GM21528 (cell line): ENCODE measurements around the gene OR2J1.
"Not testable (repeated sequence)": the region's sequence is repeated elsewhere in the genome, so short reads cannot be mapped to it uniquely, and the experiment has no call there.

Source experiments
- ATAC-seq: cut with Tn5 transposase; IDR thresholded peaks from one replicate; pipeline ENCODE4 v1.9.1; 2021; ENCODE audit warnings: mild to moderate bottlenecking, moderate library complexity; ENCODE audit not compliant: unreplicated experiment, low FRiP score

OR2J1 gene

DNA sequence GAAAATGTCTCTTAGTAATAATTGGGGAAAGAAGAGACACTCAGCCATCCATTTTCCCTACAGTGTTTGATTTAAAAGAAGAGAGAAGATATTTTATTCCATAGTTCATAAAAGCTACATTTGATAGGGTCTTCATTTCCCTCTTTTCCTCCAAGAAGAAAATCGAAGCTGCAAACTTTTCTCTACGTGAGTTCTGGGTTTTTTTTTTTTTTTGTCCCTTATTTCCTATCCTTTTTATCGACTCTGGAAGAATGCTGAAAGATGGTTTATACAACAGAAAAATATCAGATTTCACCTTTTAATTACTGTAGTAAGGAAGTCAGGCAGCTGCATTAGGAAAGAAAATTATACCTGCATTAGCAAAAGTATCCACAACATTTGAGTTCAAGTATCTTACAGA is at the start of gene OR2J1:
Gene OR2J1, plus strand, starts transcription at position 301 of the 400 bp plus-strand sequence. CDS start 1,453 bp downstream, outside the sequence.
- ATAC-seq = no peak

GRCh38 chr6:29051680-29052079 is 47.6 kb upstream of the OR2J1 start:
- no peak for ATAC-seq

- ATAC-seq = no peak
Observed at GRCh38 chr6:29071831-29072723, 27.2 kb upstream of the OR2J1 start.

DNA sequence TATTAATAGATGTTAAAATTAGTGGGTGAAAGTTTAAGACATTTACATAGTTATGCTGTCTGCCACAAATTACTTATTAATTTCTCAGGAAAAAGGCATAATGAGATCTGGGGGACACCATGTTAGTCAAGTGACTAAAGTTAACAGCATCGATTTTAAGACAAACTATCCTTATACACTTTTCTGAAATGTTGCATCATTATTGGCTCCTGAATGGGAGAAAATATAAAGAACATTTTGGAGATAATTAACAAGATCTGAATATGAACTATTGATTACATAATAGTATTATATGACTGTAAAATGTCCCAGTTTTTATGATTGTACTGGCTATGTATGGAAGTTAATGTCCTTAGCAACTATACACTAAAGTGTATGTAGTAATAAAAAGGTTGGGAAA is 20.1 kb upstream of the OR2J1 start:
- no peak for ATAC-seq

DNA sequence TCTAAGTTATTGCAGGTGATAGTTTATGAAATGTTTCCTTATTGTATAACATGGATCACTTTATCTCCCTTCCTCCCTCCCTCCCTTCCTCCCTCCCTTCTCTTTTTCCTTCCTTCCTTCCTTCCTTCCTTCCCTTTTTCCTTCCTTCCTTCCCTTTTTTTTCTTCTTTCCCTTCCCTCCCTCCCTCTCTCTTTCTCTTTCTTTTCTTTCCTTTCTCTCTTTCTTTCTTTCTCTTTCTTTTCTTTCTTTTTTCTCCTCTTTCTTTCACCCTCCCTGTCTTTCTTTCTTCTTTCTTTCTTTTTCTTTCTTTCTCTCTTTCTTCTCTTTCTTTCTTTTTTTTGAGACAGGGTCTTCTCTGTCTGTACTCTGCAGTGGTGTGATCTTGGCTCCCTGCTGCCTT is 18.0 kb upstream of the OR2J1 start:
- no peak for ATAC-seq

- no peak for ATAC-seq
Observed at GRCh38 chr6:29082457-29082856, 16.8 kb upstream of the OR2J1 start.

DNA sequence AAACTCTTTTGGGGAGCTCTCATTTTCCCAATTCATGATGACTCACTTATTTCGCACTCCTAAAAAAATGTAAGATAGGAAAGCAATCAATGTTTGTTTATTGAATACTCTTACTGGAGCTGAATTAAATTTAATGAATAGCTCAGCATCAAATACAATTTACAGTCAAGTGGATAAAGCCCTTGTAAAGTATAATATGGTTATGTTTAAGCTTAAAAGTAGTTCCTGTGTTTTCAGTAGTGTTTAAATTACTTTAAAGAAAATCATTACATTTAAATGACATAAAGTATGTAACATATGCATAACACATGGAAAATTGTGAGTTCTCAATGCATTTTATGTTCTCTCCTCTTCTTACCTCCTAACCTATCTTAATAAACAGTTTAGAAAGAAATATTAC is 12.1 kb upstream of the OR2J1 start, which contains the start of gene OR2B3:
Gene OR2B3, minus strand, starts transcription at position 101 of the 400 bp plus-strand sequence. Its CDS starts 65 bp downstream, at position 36.
- ATAC-seq = no peak

GRCh38 chr6:29092957-29093356 is 6.3 kb upstream of the OR2J1 start:
- ATAC-seq = no peak

- ATAC-seq = no peak
Observed at GRCh38 chr6:29097803-29098202, 1.5 kb upstream of the OR2J1 start.

GRCh38 chr6:29107758-29108157 is 8.5 kb downstream of the OR2J1 start, which contains the start of gene OR2J3:
Gene OR2J3 (plus strand): TSS chr6:29108058. CDS start chr6:29111891, 3,833 bp downstream.
- no peak for ATAC-seq

- no peak for ATAC-seq
Observed at GRCh38 chr6:29112135-29112534, 12.8 kb downstream of the OR2J1 start.

- ATAC-seq = not testable (repeated sequence)
Observed at GRCh38 chr6:29114964-29115363, 15.7 kb downstream of the OR2J1 start.

GRCh38 chr6:29129326-29130012 is 30.2 kb downstream of the OR2J1 start:
- no peak for ATAC-seq

DNA sequence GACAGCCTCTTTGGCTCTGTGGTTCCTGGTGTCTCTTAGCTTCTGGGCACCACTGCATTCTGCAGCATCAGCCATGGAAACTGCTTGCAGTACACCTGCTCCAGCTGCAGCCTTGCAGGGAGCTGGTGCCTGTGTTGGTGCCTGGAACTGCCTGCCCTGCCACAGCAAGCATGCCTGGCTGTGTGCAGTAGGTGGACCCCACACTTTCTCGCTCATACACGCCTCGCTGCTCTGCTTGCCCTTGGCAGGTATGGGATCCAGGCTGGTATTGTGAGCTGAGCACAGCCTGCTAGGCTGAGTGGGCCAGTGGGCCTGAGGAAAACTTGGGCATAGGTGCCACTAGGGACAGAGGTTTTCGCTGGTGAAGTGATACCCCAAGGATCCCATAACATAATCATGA is 31.4 kb downstream of the OR2J1 start:
- no peak for ATAC-seq

DNA sequence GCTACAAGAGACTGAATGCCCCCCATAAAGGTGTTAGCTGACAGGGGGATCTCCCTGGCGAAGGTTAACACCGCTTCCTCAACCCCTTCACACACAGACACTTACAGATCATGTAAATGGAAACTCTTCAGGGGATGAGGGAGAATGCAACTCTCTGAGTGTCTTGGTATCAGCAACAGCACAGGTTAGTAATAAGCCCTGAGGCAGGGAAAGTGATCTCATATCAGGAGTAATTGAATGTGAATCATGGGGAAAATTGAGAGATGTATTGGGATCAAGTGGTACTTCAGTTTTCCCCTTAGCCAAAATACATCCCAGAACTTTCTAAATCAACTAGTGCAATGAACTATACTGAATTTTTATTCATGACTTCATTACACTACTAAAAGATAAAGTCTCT is 32.4 kb downstream of the OR2J1 start:
- ATAC-seq = no peak

GRCh38 chr6:29137724-29138123 is 38.4 kb downstream of the OR2J1 start:
- ATAC-seq = no peak

- ATAC-seq = no peak
Observed at GRCh38 chr6:29141606-29142005, 42.3 kb downstream of the OR2J1 start.

DNA sequence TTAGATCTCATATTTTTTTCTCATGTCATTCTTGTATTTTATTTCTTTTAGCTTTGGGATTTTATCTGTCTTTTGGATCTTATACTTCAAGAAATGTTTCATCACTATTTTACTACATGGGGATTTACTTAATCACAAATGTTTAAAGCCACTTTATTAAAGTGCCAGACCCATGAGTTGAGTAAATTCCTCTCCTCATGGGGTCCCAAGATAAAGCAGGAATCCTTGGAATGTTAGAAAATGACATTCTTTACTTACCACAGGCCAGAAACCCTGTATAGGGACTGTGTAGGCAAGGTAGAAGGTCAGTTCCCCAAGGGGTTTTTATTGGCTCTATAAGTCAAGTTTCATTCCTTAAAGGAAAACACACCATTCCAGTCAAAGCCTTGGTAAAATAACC is 43.0 kb downstream of the OR2J1 start:
- ATAC-seq = no peak

GRCh38 chr6:29146179-29146578 is 46.9 kb downstream of the OR2J1 start:
- no peak for ATAC-seq

DNA sequence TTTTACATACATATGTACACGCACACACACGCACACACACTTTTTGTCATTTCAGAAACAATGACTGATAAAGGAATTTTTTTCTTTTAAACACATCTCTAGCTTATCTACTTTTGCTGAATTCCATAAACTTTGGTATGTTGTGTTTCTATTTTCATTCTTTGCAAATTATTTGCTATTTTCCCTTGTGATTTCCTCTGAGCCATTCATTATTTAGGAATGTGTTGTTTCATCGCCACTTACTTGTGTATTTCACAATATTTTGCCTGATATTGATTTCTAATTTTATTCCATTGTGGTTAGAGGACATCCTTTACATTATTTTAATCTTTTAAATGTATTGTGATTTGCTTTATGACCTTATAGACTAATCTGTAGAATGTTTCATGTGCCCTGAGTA is 47.8 kb downstream of the OR2J1 start:
- ATAC-seq = no peak

GRCh38 chr6:29149444-29149843 is 50.2 kb downstream of the OR2J1 start:
- not testable (repeated sequence) for ATAC-seq
